ENCODE data around the gene CD180. TPM values are rescaled to one million over a fixed set of nuclear protein-coding genes. Genes with fewer than 3 reads are reported as not detected.

Gene CD180
- total RNA-seq, 2 experiments from 2014 or later: 0.08 TPM; not detected in 1

DNA sequence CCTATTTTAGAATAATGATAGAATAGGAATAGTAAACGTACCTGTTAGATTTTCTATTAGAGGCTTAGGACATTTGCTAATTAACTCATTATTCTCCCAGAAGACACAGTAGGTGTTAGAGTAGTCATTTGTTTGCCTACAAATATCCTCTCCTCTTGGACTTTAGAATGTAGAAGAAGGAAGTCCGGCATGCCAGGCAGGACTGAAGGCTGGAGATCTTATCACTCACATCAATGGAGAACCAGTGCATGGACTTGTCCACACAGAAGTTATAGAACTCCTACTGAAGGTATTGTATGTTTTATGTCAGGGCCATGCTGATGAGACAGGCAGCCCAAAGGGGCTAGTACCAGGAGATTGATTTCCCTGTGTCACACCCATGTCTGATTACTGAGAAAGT, 43.3 kb downstream of the CD180 start:
- H3K36me3 Mint-ChIP-seq (ENCODE audit: low read depth): peaks cover 61% of the 10 kb centered on the region
- Histone ChIP-seq H3K4me3 (ENCODE audit: low read length) (no peak overlapping the region), H3K9me3 (ENCODE audit: control insufficient read depth in 1 of 2, insufficient read depth in 1 of 2, low read length in 2 of 2) (no peaks in the 10 kb centered on the region), H3K27ac (ENCODE audit: low read depth in 1 of 2, low read length in 2 of 2) (no peak overlapping the region), H3K36me3 (ENCODE audit: insufficient read depth, low read length) (peaks cover 44% of the 10 kb centered on the region), H3K27me3 (ENCODE audit: control insufficient read depth in 1 of 2, insufficient read depth in 2 of 2, low read length in 2 of 2) (no peaks in the 10 kb centered on the region), H3K4me1 (ENCODE audit: insufficient read depth, low read length) (peaks cover 15% of the 10 kb centered on the region)
- ChIA-PET CTCF (no interaction called here), POLR2A (no interaction called here)
- no peak overlapping the region for H3K4me3 Mint-ChIP-seq
- H3K27ac Mint-ChIP-seq: no peak overlapping the region
- TF ChIP-seq, protein P1, sequence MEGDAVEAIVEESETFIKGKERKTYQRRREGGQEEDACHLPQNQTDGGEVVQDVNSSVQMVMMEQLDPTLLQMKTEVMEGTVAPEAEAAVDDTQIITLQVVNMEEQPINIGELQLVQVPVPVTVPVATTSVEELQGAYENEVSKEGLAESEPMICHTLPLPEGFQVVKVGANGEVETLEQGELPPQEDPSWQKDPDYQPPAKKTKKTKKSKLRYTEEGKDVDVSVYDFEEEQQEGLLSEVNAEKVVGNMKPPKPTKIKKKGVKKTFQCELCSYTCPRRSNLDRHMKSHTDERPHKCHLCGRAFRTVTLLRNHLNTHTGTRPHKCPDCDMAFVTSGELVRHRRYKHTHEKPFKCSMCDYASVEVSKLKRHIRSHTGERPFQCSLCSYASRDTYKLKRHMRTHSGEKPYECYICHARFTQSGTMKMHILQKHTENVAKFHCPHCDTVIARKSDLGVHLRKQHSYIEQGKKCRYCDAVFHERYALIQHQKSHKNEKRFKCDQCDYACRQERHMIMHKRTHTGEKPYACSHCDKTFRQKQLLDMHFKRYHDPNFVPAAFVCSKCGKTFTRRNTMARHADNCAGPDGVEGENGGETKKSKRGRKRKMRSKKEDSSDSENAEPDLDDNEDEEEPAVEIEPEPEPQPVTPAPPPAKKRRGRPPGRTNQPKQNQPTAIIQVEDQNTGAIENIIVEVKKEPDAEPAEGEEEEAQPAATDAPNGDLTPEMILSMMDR (IDR thresholded peaks at IDR 0.05): no peak
- peaks cover 23% of the 10 kb centered on the region for H3K4me1 Mint-ChIP-seq (ENCODE audit: low read depth)
- ATAC-seq (ENCODE audit: poor library complexity): no peak
- no peaks in the 10 kb centered on the region for H3K9me3 Mint-ChIP-seq
- H3K27me3 Mint-ChIP-seq: no peaks in the 10 kb centered on the region
- intact Hi-C loops (cut with DNase I, micrococcal nuclease): no loop called here
- no peak for DNase-seq

DNA sequence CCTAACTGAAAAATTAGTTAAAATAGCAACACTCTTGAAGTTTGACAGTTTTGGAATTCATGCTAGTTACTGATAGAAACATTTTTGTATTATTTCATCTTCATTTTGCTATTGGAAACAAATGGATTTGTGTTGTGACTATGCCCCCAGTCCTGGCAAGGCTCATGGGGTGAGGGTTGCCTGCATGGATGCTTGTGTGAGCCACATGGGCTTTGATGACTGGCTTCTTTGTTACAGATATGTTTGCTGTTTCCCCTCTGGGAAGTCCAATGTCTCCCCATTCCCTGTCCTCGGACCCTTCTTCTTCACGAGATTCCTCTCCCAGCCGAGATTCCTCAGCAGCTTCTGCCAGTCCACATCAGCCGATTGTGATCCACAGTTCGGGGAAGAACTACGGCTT, 44.2 kb downstream of the CD180 start:
- Histone ChIP-seq H3K4me1 (ENCODE audit: insufficient read depth, low read length) (peaks cover 8% of the 10 kb centered on the region), H3K9me3 (ENCODE audit: control insufficient read depth in 1 of 2, insufficient read depth in 1 of 2, low read length in 2 of 2) (no peaks in the 10 kb centered on the region), H3K4me3 (ENCODE audit: low read length) (no peak overlapping the region), H3K36me3 (ENCODE audit: insufficient read depth, low read length) (peaks cover 50% of the 10 kb centered on the region), H3K27me3 (ENCODE audit: control insufficient read depth in 1 of 2, insufficient read depth in 2 of 2, low read length in 2 of 2) (no peaks in the 10 kb centered on the region), H3K27ac (ENCODE audit: low read depth in 1 of 2, low read length in 2 of 2) (no peak overlapping the region)
- no peak overlapping the region for H3K4me3 Mint-ChIP-seq
- no peaks in the 10 kb centered on the region for H3K27me3 Mint-ChIP-seq
- intact Hi-C loops (cut with DNase I, micrococcal nuclease): no loop called here
- no peaks in the 10 kb centered on the region for H3K9me3 Mint-ChIP-seq
- ChIA-PET POLR2A (interaction anchor here (0.6 kb wide), 1 partner anchor 15 kb away, joined by 3 read pairs; no protein-coding TSS in a partner anchor), CTCF (no interaction called here)
- peaks cover 70% of the 10 kb centered on the region for H3K36me3 Mint-ChIP-seq (ENCODE audit: low read depth)
- DNase-seq (no peak), ATAC-seq (ENCODE audit: poor library complexity) (no peak)
- TF ChIP-seq, protein P1 (IDR thresholded peaks at IDR 0.05): no peak
- H3K4me1 Mint-ChIP-seq (ENCODE audit: low read depth): peaks cover 14% of the 10 kb centered on the region
- H3K27ac Mint-ChIP-seq: no peak overlapping the region

DNA sequence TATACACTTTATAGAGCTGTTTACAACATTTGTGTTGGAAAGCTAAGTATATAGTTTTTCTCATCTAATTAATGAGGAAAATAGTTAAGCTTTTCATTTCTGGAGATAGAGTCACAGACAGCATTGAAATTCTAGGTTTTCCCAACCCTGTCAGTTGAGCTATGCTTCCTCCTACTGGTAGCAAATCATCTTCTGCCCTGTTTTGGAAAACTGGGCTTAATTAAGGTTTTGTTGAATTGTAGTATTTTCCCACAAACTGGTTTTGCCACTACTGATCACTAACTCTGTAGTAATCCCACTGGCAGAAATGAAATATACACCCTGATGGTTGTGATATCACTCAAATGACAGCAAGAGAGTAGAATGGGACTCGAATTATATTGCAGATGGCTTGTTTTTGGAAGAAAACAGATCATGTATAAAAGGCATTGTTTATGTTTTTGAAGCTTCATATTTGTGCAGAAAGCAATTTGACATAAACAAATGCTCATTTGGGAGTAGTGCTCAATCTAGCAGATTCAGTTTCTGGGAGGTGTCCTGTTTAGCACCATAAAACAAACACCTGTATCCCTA, 46.6 kb downstream of the CD180 start:
- DNase-seq: no peak
- no peak overlapping the region for H3K4me3 ChIP-seq (ENCODE audit: low read length)
- H3K36me3 ChIP-seq (ENCODE audit: insufficient read depth, low read length): peaks cover 69% of the 10 kb centered on the region
- Mint-ChIP-seq H3K4me1 (ENCODE audit: low read depth) (no peaks in the 10 kb centered on the region), H3K27ac (no peak overlapping the region), H3K27me3 (no peaks in the 10 kb centered on the region), H3K9me3 (no peaks in the 10 kb centered on the region), H3K36me3 (ENCODE audit: low read depth) (peaks cover 88% of the 10 kb centered on the region), H3K4me3 (no peak overlapping the region)
- intact Hi-C loops (cut with DNase I, micrococcal nuclease): loop anchor here in 1 of 2 experiments (5.0 kb wide), 1 partner anchor 163 kb away; no protein-coding TSS in a partner anchor
- ATAC-seq (ENCODE audit: poor library complexity): no peak
- H3K4me1 ChIP-seq (ENCODE audit: insufficient read depth, low read length): no peaks in the 10 kb centered on the region
- no peak overlapping the region for H3K27ac ChIP-seq (ENCODE audit: low read depth in 1 of 2, low read length in 2 of 2)
- ChIA-PET POLR2A (interaction anchor here (1.0 kb wide), 1 partner anchor 87 kb away, joined by 4 read pairs; no protein-coding TSS in a partner anchor), CTCF (interaction anchor here (1.3 kb wide), 1 partner anchor 59 kb away, joined by 4 read pairs; no protein-coding TSS in a partner anchor)
- TF ChIP-seq, protein P1 (IDR thresholded peaks at IDR 0.05): no peak
- H3K27me3 ChIP-seq (ENCODE audit: control insufficient read depth in 1 of 2, insufficient read depth in 2 of 2, low read length in 2 of 2): no peaks in the 10 kb centered on the region
- no peaks in the 10 kb centered on the region for H3K9me3 ChIP-seq (ENCODE audit: control insufficient read depth in 1 of 2, insufficient read depth in 1 of 2, low read length in 2 of 2)

Measured in CD4-positive, alpha-beta T cell (primary cell).